SJSA1 (cell line): ENCODE measurements around the gene MARK4. TPM values are rescaled to one million over a fixed set of nuclear protein-coding genes. Genes with fewer than 3 reads are reported as not detected.
A peak's percentile ranks its signal among the peaks of the same experiment; 100 is the strongest.
"Not testable (repeated sequence)": the region's sequence is repeated elsewhere in the genome, so short reads cannot be mapped to it uniquely, and the experiment has no call there.

Source experiments
- DNase-seq, 2 experiments: peaks; one replicate each; pipeline ENCODE4 v3.0.0-alpha.2; 2015 to 2020; ENCODE audit warnings: low spot score in 2 of 2, low read depth in 1 of 2
- H3K27ac ChIP-seq: fragments of 250-450 bp; sonication (Bioruptor Pico); 2 replicates; pipeline ENCODE4 v1.5.1; 2020; ENCODE audit warnings: mild to moderate bottlenecking, moderate library complexity
- H3K27me3 ChIP-seq: fragments of 250-450 bp; sonication (Bioruptor Pico); replicated peaks from 2 replicates; pipeline ENCODE4 v1.5.1; 2020; ENCODE audit warnings: mild to moderate bottlenecking, moderate library complexity
- H3K36me3 ChIP-seq: fragments of 250-450 bp; sonication (Bioruptor Pico); 2 replicates; pipeline ENCODE4 v1.5.1; 2020; ENCODE audit warnings: mild to moderate bottlenecking
- H3K4me1 ChIP-seq: fragments of 250-450 bp; sonication (Bioruptor Pico); replicated peaks from 2 replicates; pipeline ENCODE4 v1.6.1; 2021; ENCODE audit warnings: mild to moderate bottlenecking
- H3K4me3 ChIP-seq: fragments of 250-450 bp; sonication (Bioruptor Pico); 2 replicates; pipeline ENCODE4 v1.5.1; 2020; ENCODE audit warnings: mild to moderate bottlenecking
- H3K9me3 ChIP-seq: fragments of 250-450 bp; sonication (Bioruptor Pico); replicated peaks from 2 replicates; pipeline ENCODE4 v1.5.1; 2020; ENCODE audit warnings: mild to moderate bottlenecking
- total RNA-seq: library from RNA; depleted of rRNA; stranded (reverse); fragments of >200 nt; shearing (Covaris generic); gene quantifications from 2 replicates; pipeline ENCODE4 v1.2.3, GENCODE V29; 2014

MARK4 gene
- total RNA-seq, 1 experiment from 2014 or later, result 15.6 TPM

GRCh38 chr19:45331411-45331810 is 80.3 kb downstream of the MARK4 start:
- Histone ChIP-seq H3K36me3 (no peaks in the 10 kb centered on the region), H3K4me3 (no peak overlapping the region), H3K4me1 (peaks cover 2% of the 10 kb centered on the region), H3K27ac (no peak overlapping the region), H3K9me3 (no peaks in the 10 kb centered on the region), H3K27me3 (no peaks in the 10 kb centered on the region)
- no peak for DNase-seq

DNA sequence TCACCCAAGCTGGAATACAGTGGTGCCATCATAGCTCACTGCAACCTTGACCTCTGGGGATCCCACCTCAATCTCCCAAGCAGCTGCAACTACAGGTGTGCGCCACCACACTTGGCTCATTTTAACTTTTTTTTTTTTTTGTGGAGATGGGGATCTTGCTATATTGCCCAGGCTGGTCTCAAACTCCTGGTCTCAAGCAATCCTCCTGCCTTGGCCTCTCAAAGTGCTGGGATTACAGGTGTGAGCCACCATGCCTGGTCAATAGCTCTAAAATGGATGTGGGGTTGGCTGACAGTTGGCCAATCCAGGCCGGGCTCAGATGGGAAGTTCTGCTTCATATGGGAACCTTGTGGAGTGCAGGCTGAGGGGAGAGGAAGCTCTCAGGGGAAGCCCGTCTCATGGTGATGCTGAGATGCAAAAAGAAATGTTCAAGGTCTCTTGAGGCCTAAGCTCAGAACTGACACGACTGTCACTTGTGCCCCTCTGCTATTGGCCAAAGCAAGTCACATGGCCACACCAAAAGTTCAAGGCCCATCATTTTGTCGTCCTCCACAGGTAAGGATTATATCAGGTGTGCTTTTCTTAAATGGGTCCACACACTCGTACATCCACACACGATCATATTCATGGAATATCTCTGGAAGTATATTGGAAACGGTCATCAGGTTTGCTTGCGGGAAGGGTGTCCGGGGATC is 82.7 kb downstream of the MARK4 start:
- Histone ChIP-seq H3K4me3 (no peak overlapping the region), H3K9me3 (no peaks in the 10 kb centered on the region), H3K4me1 (0 out of 2 replicates have a peak, but pooled peaks cover 3% of the 10 kb centered on the region), H3K27me3 (no peaks in the 10 kb centered on the region), H3K36me3 (no peaks in the 10 kb centered on the region), H3K27ac (no peak overlapping the region)
- no peak for DNase-seq

DNA sequence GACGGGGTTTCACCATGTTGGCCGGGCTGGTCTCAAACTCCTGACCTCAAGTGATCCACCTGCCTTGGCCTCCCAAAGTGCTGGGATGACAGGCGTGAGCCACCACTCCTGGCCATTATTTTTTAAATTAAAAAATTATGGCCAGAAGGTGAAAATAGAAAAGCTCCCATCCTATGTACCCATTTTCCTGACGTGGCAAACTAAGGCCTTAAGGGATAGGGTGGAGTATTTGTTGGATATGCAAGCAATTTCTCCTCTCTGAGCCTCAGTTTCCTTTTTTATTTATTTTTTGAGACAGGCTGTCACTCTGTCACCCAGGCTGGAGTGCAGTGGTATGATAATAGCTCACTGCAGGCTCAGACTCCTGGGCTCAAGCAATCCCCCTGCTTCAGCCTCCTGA is 83.8 kb downstream of the MARK4 start:
- not testable (repeated sequence) for H3K27ac ChIP-seq, H3K4me3 ChIP-seq, H3K4me1 ChIP-seq, H3K27me3 ChIP-seq, H3K9me3 ChIP-seq, H3K36me3 ChIP-seq, DNase-seq

DNA sequence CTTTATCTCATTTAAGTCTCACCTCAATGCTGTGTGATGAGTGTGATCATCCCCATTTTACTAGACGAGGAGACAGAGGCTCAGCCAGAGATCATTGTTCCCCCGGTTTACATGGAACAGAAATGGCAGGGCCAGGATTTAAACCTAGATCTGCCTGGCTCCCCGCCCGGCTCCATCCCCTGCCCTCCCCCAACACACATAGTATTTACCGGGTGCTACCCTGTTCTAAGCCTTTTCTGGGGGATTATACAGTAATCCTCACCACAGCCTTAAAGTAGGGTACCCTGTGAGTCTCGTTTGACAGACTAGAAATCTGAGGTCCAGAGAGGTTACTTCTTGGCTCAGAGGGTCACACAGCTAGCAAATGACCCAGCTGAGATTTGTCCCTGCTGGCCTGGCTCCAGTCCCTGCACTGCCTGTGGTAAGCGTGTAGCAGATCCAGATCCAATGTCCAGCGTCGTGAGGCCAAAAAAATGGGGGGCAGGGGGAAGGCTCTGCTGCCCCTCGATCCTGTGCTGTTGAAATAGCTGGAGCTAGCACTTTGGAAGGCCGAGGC is 85.7 kb downstream of the MARK4 start:
- peaks cover 8% of the 10 kb centered on the region for H3K4me1 ChIP-seq
- H3K27ac ChIP-seq, result no peak overlapping the region
- no peaks in the 10 kb centered on the region for H3K9me3 ChIP-seq
- H3K27me3 ChIP-seq, result peaks cover 19% of the 10 kb centered on the region
- H3K36me3 ChIP-seq, result no peaks in the 10 kb centered on the region
- DNase-seq, result no peak
- H3K4me3 ChIP-seq, result no peak overlapping the region

- DNase-seq, result no peak
- Histone ChIP-seq H3K4me1 (peaks cover 8% of the 10 kb centered on the region), H3K4me3 (no peak overlapping the region), H3K27me3 (peaks cover 23% of the 10 kb centered on the region), H3K36me3 (no peaks in the 10 kb centered on the region), H3K27ac (no peak overlapping the region), H3K9me3 (no peaks in the 10 kb centered on the region)
Measured at GRCh38 chr19:45339629-45340028, 88.6 kb downstream of the MARK4 start.

- Histone ChIP-seq H3K4me1 (peaks cover 8% of the 10 kb centered on the region), H3K36me3 (no peaks in the 10 kb centered on the region), H3K27me3 (peaks cover 23% of the 10 kb centered on the region), H3K9me3 (no peaks in the 10 kb centered on the region), H3K4me3 (peak within 1 kb of the TSS; percentile 20; the same call in 1 of the 2 replicates), H3K27ac (no peak within 1 kb of the TSS)
- no peak for DNase-seq
Measured at GRCh38 chr19:45340232-45340898, 89.3 kb downstream of the MARK4 start, which contains the start of gene KLC3. TSS of gene KLC3 (plus strand) at chr19:45340750. CDS start at chr19:45345542, 4,792 bp downstream.

DNA sequence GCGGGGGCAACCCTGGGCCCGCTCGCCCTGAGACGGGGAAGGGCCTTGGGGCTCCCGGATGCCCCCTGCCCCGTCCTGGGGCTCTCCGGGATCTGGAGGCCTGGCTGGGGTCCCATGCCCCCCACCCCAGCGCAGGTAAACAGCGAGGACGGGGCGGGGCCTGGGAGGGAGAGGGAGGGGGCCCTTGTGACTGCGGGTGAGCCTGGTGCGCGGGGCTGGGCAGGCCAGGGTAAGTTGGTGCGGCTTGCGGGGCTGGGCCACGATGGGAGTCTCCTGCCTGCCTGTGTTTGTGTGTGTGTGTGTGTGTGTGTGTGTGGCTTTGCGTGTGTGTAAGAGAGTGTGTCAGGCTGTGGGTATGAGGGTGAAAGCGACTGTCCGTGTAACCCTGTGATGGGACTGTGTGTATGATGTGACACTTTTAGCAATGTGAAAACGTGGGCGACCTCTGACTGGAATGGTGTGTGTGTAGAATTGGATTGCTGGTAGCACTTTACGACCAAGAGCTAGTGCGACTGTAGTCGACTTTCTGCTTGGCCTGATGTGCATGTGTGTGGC is 89.9 kb downstream of the MARK4 start:
- peaks cover 23% of the 10 kb centered on the region for H3K27me3 ChIP-seq
- DNase-seq, result no peak
- no peaks in the 10 kb centered on the region for H3K9me3 ChIP-seq
- peaks cover 8% of the 10 kb centered on the region for H3K4me1 ChIP-seq
- no peaks in the 10 kb centered on the region for H3K36me3 ChIP-seq
- H3K27ac ChIP-seq, result no peak overlapping the region
- peak overlapping the region; percentile 20; the same call in 1 of the 2 replicates for H3K4me3 ChIP-seq

DNA sequence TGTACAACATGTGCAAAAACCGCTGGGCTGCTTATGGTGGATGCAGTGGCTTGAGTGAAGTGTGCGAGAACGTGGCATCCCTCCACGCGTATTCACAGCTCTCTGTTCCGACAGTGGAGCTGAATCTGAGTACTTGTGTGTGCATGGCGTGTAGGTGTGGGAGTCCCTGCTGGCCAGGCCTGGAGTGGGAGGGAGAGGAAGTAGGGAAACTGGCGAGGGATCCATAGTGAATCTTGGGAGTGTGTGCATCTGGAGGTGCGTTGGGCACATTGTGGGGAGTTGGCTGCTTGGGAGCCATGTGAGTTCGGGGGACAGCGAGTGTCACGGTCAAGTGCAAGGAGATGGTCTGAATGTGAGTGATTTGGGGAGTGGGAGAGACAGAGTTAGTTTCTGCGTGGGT is 91.8 kb downstream of the MARK4 start:
- Histone ChIP-seq H3K36me3 (no peaks in the 10 kb centered on the region), H3K4me3 (no peak overlapping the region), H3K27ac (no peak overlapping the region), H3K27me3 (peaks cover 23% of the 10 kb centered on the region), H3K9me3 (no peaks in the 10 kb centered on the region), H3K4me1 (peaks cover 8% of the 10 kb centered on the region)
- DNase-seq, result no peak

- DNase-seq, result no peak
- Histone ChIP-seq H3K27me3 (peaks cover 21% of the 10 kb centered on the region), H3K4me1 (peaks cover 6% of the 10 kb centered on the region), H3K27ac (no peak overlapping the region), H3K4me3 (no peak overlapping the region), H3K36me3 (peaks cover 9% of the 10 kb centered on the region), H3K9me3 (0 out of 2 replicates have a peak, but pooled peaks cover 2% of the 10 kb centered on the region)
Measured at GRCh38 chr19:45344621-45345505, 93.8 kb downstream of the MARK4 start.

- Histone ChIP-seq H3K9me3 (0 out of 2 replicates have a peak, but pooled peaks cover 3% of the 10 kb centered on the region), H3K4me1 (peaks cover 4% of the 10 kb centered on the region), H3K4me3 (no peak overlapping the region), H3K27me3 (peaks cover 15% of the 10 kb centered on the region), H3K36me3 (peaks cover 13% of the 10 kb centered on the region), H3K27ac (no peak overlapping the region)
- no peak for DNase-seq
Measured at GRCh38 chr19:45345506-45345860, 94.4 kb downstream of the MARK4 start.

GRCh38 chr19:45346449-45346848 is 95.4 kb downstream of the MARK4 start:
- no peak overlapping the region for H3K4me3 ChIP-seq
- H3K4me1 ChIP-seq, result no peaks in the 10 kb centered on the region
- H3K27me3 ChIP-seq, result peaks cover 5% of the 10 kb centered on the region; the same call in 1 of the 2 replicates
- peaks cover 22% of the 10 kb centered on the region for H3K36me3 ChIP-seq
- H3K27ac ChIP-seq, result no peak overlapping the region
- no peak for DNase-seq
- 0 out of 2 replicates have a peak, but pooled peaks cover 3% of the 10 kb centered on the region for H3K9me3 ChIP-seq

DNA sequence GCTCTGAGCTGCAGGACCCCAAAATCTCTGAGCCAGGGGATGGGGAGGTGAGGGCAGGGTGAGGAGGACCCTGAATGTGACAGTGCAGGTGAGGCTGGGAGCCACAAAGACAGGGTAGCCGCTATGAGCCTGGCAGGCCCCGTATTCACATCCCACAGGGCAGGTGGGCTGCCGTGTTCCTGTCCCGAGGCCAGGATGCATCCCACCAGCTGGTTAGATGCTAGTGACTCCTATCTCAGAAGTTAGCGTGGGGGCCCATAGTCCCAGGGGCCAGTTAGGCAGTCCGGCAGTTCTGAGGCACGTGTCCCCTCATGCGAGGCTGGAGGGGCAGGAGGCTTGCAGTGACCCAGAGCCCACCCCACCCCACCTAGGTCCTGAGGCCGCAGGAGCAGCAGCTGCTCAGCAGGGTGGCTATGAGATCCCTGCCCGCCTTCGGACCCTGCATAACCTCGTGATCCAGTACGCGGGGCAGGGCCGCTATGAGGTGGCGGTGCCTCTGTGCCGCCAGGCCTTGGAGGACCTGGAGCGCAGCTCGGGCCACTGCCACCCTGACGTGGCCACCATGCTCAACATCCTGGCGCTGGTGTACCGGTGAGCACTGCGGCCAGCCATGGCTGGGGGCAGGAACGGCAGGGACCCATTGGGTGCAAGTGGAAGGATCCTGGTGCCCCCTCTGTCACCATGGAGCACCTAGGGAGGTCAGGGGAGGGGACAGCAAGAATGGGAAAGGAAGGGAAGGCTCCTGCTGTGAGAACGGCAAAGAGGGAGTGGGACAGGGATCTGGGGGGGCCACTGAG is 96.7 kb downstream of the MARK4 start:
- H3K4me1 ChIP-seq, result no peaks in the 10 kb centered on the region
- no peak for DNase-seq
- no peak overlapping the region for H3K27ac ChIP-seq
- H3K36me3 ChIP-seq, result peaks cover 35% of the 10 kb centered on the region
- H3K4me3 ChIP-seq, result no peak overlapping the region
- 0 out of 2 replicates have a peak, but pooled peaks cover 3% of the 10 kb centered on the region for H3K9me3 ChIP-seq
- H3K27me3 ChIP-seq, result no peaks in the 10 kb centered on the region; the same call in 1 of the 2 replicates
